H9 (cell line): ENCODE data around the gene NEGR1. TPM values are rescaled to one million over a fixed set of nuclear protein-coding genes. Genes with fewer than 3 reads are reported as not detected.

Experiments used
- DNase-seq: peaks from one replicate; pipeline ENCODE4 v3.0.0-alpha.2; 2017
- H2AFZ ChIP-seq: one replicate; pipeline ENCODE4 v1.6.1; 2013; ENCODE audit warnings: mild to moderate bottlenecking, low read length, control low read depth, moderate library complexity
- H2AK5ac ChIP-seq: 2 replicates; pipeline ENCODE4 v1.6.1; 2013; ENCODE audit warnings: low read length, control low read depth, mixed read lengths; ENCODE audit not compliant: insufficient read length
- H2BK120ac ChIP-seq: one replicate; pipeline ENCODE4 v1.6.1; 2013; ENCODE audit warnings: low read depth, mild to moderate bottlenecking, low read length, control low read depth, inconsistent platforms; ENCODE audit not compliant: poor library complexity, severe bottlenecking
- H2BK12ac ChIP-seq: 2 replicates; pipeline ENCODE4 v1.6.1; 2013; ENCODE audit warnings: low read length, control low read depth, mixed read lengths, low read depth; ENCODE audit not compliant: insufficient read length
- H2BK15ac ChIP-seq: 2 replicates; pipeline ENCODE4 v1.6.1; 2013; ENCODE audit warnings: low read depth, low read length, control low read depth
- H2BK20ac ChIP-seq: one replicate; pipeline ENCODE4 v1.6.1; 2013; ENCODE audit warnings: low read depth, mild to moderate bottlenecking, low read length, control low read depth, inconsistent platforms; ENCODE audit not compliant: poor library complexity, severe bottlenecking
- H2BK5ac ChIP-seq: 2 replicates; pipeline ENCODE4 v1.6.1; 2013; ENCODE audit warnings: low read length, control low read depth, mixed read lengths; ENCODE audit not compliant: insufficient read length
- H3K14ac ChIP-seq: 2 replicates; pipeline ENCODE4 v1.6.1; 2013; ENCODE audit warnings: low read length, control low read depth; ENCODE audit not compliant: insufficient read depth
- H3K18ac ChIP-seq: 2 replicates; pipeline ENCODE4 v1.6.1; 2013; ENCODE audit warnings: low read depth, mild to moderate bottlenecking, mixed read lengths, low read length, control low read depth; ENCODE audit not compliant: insufficient read length
- H3K23ac ChIP-seq: 2 replicates; pipeline ENCODE4 v1.6.1; 2013; ENCODE audit warnings: low read length, control low read depth, mixed read lengths, low read depth; ENCODE audit not compliant: insufficient read length
- H3K23me2 ChIP-seq: 2 replicates; pipeline ENCODE4 v1.6.1; 2013; ENCODE audit warnings: low read depth, mild to moderate bottlenecking, mixed read lengths, low read length, control low read depth; ENCODE audit not compliant: insufficient read length, poor library complexity, severe bottlenecking
- H3K27ac ChIP-seq: 2 replicates; pipeline ENCODE4 v1.5.1; 2013; ENCODE audit warnings: low read length, control low read depth, mixed read lengths, low read depth; ENCODE audit not compliant: insufficient read length
- H3K27me3 ChIP-seq: 2 replicates; pipeline ENCODE4 v1.6.1; 2013; ENCODE audit warnings: low read length, control low read depth, inconsistent platforms; ENCODE audit not compliant: insufficient read depth
- H3K4ac ChIP-seq: 2 replicates; pipeline ENCODE4 v1.6.1; 2013; ENCODE audit warnings: low read depth, mild to moderate bottlenecking, control low read depth, inconsistent platforms, low read length, moderate library complexity
- H3K4me1 ChIP-seq: 2 replicates; pipeline ENCODE4 v1.6.1; 2013; ENCODE audit warnings: low read length, control low read depth, inconsistent platforms; ENCODE audit not compliant: insufficient read depth
- H3K4me2 ChIP-seq: 2 replicates; pipeline ENCODE4 v1.6.1; 2013; ENCODE audit warnings: low read length, control low read depth, mixed read lengths; ENCODE audit not compliant: insufficient read length, insufficient read depth
- H3K56ac ChIP-seq: 2 replicates; pipeline ENCODE4 v1.6.1; 2013; ENCODE audit warnings: low read depth, mild to moderate bottlenecking, mixed read lengths, low read length, control low read depth; ENCODE audit not compliant: insufficient read length
- H3K79me1 ChIP-seq: 2 replicates; pipeline ENCODE4 v1.6.1; 2013; ENCODE audit warnings: low read depth, mild to moderate bottlenecking, moderate library complexity, low read length, control low read depth, inconsistent platforms; ENCODE audit not compliant: insufficient read depth, poor library complexity, severe bottlenecking
- H3K79me2 ChIP-seq: 2 replicates; pipeline ENCODE4 v1.6.1; 2013; ENCODE audit warnings: low read length, control low read depth, inconsistent platforms; ENCODE audit not compliant: insufficient read depth
- H3K9ac ChIP-seq: 2 replicates; pipeline ENCODE4 v1.6.1; 2013; ENCODE audit warnings: low read length, control low read depth, mixed read lengths; ENCODE audit not compliant: insufficient read length; ENCODE audit errors: extremely low read depth
- H3K9me3 ChIP-seq: one replicate; pipeline ENCODE4 v1.6.1; 2013; ENCODE audit warnings: low read depth, low read length, inconsistent platforms; ENCODE audit not compliant: control insufficient read depth
- H3T11ph ChIP-seq: one replicate; pipeline ENCODE4 v1.6.1; 2013; ENCODE audit warnings: mild to moderate bottlenecking, low read length, control low read depth, inconsistent platforms
- H4K20me1 ChIP-seq: one replicate; pipeline ENCODE4 v1.6.1; 2013; ENCODE audit not compliant: control insufficient read depth, insufficient read length, insufficient read depth
- H4K5ac ChIP-seq: 2 replicates; pipeline ENCODE4 v1.6.1; 2013; ENCODE audit warnings: low read depth, mild to moderate bottlenecking, mixed read lengths, low read length, control low read depth; ENCODE audit not compliant: insufficient read length
- H4K8ac ChIP-seq: replicated peaks from 2 replicates; pipeline ENCODE4 v1.6.1; 2013; ENCODE audit warnings: low read length, control low read depth, mixed read lengths, low read depth; ENCODE audit not compliant: insufficient read length
- H4K91ac ChIP-seq: 2 replicates; pipeline ENCODE4 v1.6.1; 2013; ENCODE audit warnings: low read depth, mild to moderate bottlenecking, moderate library complexity, mixed read lengths, low read length, control low read depth; ENCODE audit not compliant: insufficient read length
- H3K27ac Mint-ChIP-seq, 3 experiments: 2 replicates in 2 of 3; 3 replicates in 1 of 3; pipeline ENCODE4 v1.8.0; 2020 to 2021; ENCODE audit warnings: mixed read lengths in 3 of 3, mild to moderate bottlenecking in 1 of 3, moderate library complexity in 1 of 3
- H3K27me3 Mint-ChIP-seq: 2 replicates; pipeline ENCODE4 v1.8.0; 2021; ENCODE audit warnings: low read depth, mild to moderate bottlenecking, moderate library complexity, mixed read lengths
- H3K36me3 Mint-ChIP-seq, 3 experiments: 2 replicates in 2 of 3; 3 replicates in 1 of 3; pipeline ENCODE4 v1.8.0; 2020 to 2021; ENCODE audit warnings: low read depth in 3 of 3, mixed read lengths in 3 of 3; ENCODE audit not compliant: insufficient read depth in 1 of 3
- H3K4me1 Mint-ChIP-seq, 2 experiments: 2 replicates each; pipeline ENCODE4 v1.8.0; 2020; ENCODE audit warnings: mixed read lengths in 2 of 2
- H3K4me3 Mint-ChIP-seq, 2 experiments: 2 replicates in 1 of 2; 3 replicates in 1 of 2; pipeline ENCODE4 v1.8.0; 2020 to 2021; ENCODE audit warnings: mild to moderate bottlenecking in 2 of 2, mixed read lengths in 2 of 2, moderate library complexity in 1 of 2
- H3K9me3 Mint-ChIP-seq, 2 experiments: 2 replicates in 1 of 2; 3 replicates in 1 of 2; pipeline ENCODE4 v1.8.0; 2020; ENCODE audit warnings: mild to moderate bottlenecking in 2 of 2, mixed read lengths in 2 of 2, moderate library complexity in 1 of 2
- CTCF ChIP-seq: fragments of 200-600 bp; sonication (generic); conservative IDR thresholded peaks from 3 replicates; pipeline ENCODE4 v1.8.0; 2021; ENCODE audit warnings: antibody characterized with exemption, mild to moderate bottlenecking
- WGBS: extraction: QIAGEN DNeasy Blood & Tissue Kit; methylation state at CpG from one replicate; pipeline ENCODE4 v1.1.7; 2013; ENCODE audit warnings: missing lambda C conversion rate, low lambda C conversion rate, mixed read lengths; ENCODE audit not compliant: insufficient read length; ENCODE audit errors: extremely low coverage; 5-methylcytosine and 5-hydroxymethylcytosine counted together
- total RNA-seq: library from RNA; stranded (reverse); gene quantifications from 2 replicates; pipeline ENCODE4 v1.2.1, GENCODE V29; 2021

NEGR1 gene
- total RNA-seq, 1 experiment from 2014 or later, result 0.13 TPM

GRCh38 chr1:71649608-71650007, 632.7 kb downstream of the NEGR1 start:
- H3K4me1 Mint-ChIP-seq, result no peaks in the 10 kb centered on the region
- DNase-seq, result no peak
- no peak overlapping the region for H3K4ac ChIP-seq

More at GRCh38 chr1:71649608-71650007, 632.7 kb downstream of the NEGR1 start:
- Histone ChIP-seq H3K79me1 (no peaks in the 10 kb centered on the region), H3K27me3 (no peaks in the 10 kb centered on the region), H4K5ac (no peak overlapping the region), H4K91ac (no peak overlapping the region), H3K23me2 (no peaks in the 10 kb centered on the region), H3K56ac (no peak overlapping the region), H2BK5ac (no peak overlapping the region), H3K79me2 (no peaks in the 10 kb centered on the region), H3K14ac (no peak overlapping the region), H2AK5ac (no peak overlapping the region), H4K20me1 (no peaks in the 10 kb centered on the region), H4K8ac (no peak overlapping the region), H3K9ac (no peak overlapping the region), H2BK120ac (no peak overlapping the region), H2BK20ac (no peak overlapping the region), H2BK15ac (no peak overlapping the region), H3K18ac (no peak overlapping the region), H3K23ac (no peak overlapping the region), H3K9me3 (no peaks in the 10 kb centered on the region), H2BK12ac (no peak overlapping the region), H3K4me1 (no peaks in the 10 kb centered on the region), H2AFZ (no peak overlapping the region), H3T11ph (no peak overlapping the region), H3K4me2 (no peak overlapping the region), H3K27ac (no peak overlapping the region)
- Mint-ChIP-seq H3K27me3 (no peaks in the 10 kb centered on the region), H3K27ac (no peak overlapping the region), H3K36me3 (no peaks in the 10 kb centered on the region), H3K9me3 (no peaks in the 10 kb centered on the region), H3K4me3 (no peak overlapping the region)
- no peak for TF ChIP-seq CTCF
- WGBS, result no CpG with 5 or more reads among the region's 1 CpG
